Lung microvascular endothelial cell (primary cell): Measurements from ENCODE around the gene TCL1A. TPM values are rescaled to one million over a fixed set of nuclear protein-coding genes. Genes with fewer than 3 reads are reported as not detected.

Source experiments
- DNase-seq, 2 donors: peaks; one replicate each; pipeline versions ENCODE4 v3.0.0 to v3.0.0-alpha.2; 2010; ENCODE audit warnings: low read depth in 2 of 2
- total RNA-seq: library from RNA; depleted of rRNA; stranded (reverse); fragments of >200 nt; gene quantifications from 2 replicates; pipeline ENCODE4 v1.2.1, GENCODE V29; 2014

TCL1A gene
- total RNA-seq, 1 donor from 2014 or later: not detected

DNA sequence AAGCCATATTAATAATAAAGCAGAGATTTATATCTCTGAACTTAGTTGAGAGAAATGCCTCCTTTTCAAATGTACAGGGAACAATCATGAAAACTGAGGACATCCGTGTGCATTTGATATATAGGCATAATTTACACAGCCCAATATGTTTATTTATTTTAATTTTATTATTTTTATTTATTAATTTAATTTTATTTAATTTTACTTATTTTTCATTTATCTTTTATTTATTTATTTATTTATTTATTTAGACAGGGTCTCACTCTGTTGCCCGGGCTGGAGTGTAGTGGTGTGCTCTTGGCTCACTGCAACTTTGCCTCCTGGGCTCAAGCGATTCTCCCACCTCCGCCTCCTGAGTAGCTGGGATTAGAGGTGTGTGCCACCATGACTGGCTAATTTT is 8.4 kb downstream of the TCL1A start:
- DNase-seq: no peak

DNA sequence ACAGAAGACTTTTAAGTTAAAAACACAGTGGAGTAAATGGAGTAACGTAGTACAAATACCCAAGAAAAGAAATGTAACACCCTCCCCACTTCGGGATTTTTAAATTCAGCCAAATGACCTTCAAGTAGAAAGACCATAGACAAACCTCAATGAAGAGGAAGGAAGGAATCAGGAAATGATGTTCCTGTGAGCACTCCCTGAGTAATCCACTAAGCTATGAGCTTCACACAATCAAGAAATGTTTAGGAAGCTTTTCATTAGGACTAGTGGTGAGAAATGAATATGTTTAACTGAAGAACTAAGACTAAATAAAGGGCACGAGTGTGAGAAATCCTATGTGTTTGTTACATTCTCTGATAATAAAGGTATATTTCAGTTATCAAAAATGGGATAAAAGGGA is 10.1 kb downstream of the TCL1A start:
- DNase-seq: peak in 1 of 2 donors; percentile 17

DNA sequence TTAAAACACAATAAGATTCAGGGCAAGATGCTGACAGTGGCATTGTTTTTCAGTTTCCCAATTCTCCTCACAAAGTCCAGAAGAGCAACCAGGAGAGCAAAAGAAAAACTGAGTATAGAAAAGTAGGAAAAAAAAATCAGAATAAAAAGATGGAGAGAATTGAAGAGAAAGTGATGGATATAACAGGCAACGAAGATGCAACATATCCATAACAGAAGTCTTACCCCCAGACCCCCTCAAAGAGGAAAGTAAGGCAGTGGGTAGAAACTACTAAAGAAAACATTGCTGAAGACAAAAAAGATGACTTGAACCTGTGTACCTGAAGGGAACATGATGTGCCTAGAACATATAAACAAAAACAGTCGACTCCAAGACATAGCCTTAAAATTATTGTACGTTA is 10.6 kb downstream of the TCL1A start:
- no peak for DNase-seq

DNA sequence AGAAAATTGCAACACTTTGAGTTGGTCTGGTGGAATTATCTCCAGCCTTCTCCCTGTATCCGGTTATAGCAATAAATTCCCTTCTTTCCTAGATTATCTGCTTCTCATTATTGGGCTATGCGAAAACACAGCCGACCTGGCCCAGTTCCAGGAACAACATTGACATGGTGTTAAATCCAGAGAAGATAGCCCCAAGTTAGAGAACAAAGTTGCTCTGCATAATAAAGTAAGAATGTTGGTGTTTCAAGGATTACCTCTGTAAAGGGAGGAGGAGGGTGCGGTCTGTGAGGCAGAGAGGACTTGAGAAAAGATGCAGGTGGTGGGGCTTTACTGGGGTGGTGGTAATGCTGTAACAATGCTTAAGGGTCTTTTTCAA is 12.1 kb downstream of the TCL1A start:
- DNase-seq: peak in 1 of 2 donors; percentile 65

DNA sequence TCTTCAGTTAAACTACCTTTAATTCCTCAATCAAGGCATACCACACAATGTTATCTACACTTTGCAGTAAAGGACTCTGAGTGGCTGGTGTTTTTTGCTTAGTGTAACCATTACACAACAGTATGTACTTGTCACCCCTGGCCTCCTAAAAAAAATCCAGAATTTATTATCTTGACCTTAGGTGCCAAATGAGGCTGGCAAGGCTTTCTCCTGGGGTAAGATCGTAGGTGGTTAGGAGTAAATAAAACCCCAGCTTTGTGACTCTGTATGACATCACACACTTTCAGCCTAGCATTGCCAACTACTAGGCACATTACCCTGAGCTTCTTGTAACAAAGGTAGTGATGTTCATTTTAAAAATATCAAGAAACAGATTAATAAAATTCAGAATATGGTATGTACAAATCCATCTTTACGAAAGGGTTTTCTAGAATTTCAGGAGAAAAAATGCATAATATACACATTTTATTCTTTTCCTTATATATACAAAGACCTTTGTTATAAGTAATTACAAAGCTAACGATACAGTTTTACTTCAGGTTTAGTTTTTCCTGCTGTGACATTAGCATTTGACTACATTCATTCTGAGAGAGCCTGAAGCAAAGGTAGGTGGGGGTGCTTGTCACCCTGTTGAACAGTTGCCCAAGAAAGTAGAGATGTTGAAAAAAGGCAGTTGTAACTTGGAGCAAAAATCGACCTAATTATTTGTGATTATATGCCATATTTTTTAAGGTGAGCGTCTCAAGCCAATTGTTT is 13.5 kb downstream of the TCL1A start:
- DNase-seq: no peak

DNA sequence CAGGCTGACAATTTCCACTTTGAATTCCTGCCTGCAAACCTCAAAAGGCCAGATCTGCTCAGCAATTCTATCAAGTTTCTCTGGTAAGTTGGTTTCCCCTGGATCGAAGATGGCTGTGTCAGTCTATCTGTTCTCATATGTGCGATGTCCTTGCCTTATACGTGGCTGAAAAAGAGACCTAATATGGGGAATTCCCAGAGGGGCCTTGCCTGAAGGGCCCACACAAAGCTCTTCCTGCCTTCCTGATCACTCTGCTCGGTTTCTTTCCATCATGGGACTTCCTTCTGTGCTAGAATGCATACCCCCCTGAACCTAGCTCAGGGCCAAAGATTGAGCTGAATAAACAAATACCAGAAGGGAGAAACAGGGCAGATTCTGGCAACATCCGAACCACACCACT is 14.5 kb downstream of the TCL1A start:
- DNase-seq: peak in 1 of 2 donors; percentile 39

DNA sequence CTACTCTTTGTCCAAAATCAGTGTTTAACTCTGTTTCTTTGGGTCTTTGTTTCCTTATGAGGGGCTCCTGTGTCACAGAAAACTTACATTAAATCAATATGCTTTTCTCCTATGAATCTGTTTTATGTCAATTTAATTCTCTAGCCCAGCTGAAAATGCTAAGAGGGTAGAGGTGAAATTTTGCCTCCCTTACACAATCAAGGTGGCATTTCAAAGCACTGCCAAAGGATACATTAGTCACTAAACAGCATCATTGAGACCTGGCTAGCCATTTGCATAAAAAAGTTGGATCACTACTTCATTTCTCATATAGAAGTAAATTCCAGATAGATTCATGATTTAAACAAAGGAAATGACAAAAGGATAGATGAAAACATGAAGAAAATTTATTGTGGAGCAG is 15.6 kb downstream of the TCL1A start:
- no peak for DNase-seq

DNA sequence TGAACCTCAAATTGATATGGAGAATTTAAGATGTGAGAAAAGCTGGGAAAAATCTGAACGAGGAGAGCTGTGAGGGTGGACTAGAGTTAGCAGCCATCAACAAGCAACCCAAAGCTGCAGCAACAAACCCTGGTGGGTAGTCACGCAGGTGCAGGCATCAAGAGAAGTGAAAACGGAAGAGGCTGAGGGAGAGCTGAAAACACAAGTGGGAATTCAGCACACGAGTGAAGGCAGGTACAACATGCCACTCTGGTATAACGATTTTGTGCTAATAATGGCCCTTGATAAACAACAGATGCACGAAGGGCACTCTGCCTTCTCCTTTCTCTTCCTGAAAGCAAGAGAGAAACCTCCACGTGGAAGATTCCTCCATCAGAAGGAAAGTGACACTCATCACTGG is 16.2 kb downstream of the TCL1A start:
- DNase-seq: no peak

DNA sequence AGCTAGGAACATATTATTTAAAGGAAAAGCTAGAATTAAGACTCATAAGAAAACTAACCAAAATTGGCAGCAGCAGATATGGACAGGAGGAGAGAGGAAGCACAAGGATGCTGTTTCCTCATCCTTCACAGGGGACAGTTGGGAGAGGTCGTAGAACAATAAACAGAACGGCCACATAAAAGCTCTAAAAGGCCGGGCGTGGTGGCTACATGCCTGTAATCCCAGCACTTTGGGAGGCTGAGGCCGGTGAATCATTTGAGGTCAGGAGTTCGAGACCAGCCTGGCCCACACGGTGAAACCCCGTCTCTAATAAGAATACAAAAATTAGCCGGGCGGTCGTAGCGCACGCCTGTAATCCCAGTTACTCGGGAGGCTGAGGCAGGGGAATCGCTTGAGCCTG is 17.2 kb downstream of the TCL1A start:
- DNase-seq: peak in 1 of 2 donors; percentile 66

DNA sequence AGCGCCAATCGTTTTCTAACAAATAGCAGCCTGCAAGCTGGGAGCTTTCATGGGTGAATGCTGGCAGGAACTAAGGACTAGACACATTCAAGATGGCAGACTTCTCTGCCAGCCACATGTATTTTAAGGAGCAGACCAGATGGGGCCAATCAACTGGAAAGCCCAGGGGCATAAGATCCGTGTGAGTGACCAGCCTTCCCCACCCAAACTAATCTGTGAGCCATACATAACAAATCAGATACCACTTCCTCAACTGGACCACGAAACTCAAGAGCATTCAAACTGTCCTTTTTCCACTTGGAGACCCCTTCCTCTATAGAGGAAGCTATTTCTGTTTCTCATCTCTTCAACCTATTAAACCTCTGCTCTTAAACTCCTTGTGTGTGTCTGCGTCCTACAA is 18.0 kb downstream of the TCL1A start:
- no peak for DNase-seq

DNA sequence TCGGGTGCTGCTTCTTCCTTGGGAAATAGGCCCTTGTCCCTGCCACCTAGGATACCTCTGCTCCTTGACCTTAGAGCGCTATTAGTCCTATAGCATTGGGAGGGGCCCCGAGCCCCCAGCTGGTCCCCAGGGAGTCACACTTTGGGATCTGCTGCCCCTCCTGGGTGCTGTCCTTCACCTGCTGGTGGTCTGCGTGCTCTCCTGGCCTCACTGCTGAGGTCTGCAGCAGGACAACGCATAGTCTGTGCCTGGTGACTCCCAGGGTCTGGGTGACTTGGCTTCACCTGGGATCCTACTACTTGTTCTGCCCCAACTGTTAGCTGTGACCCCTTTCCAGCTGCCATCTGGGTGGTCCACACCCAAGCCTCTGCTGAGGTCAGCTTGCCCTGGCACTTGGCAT is 18.9 kb downstream of the TCL1A start:
- DNase-seq: no peak

DNA sequence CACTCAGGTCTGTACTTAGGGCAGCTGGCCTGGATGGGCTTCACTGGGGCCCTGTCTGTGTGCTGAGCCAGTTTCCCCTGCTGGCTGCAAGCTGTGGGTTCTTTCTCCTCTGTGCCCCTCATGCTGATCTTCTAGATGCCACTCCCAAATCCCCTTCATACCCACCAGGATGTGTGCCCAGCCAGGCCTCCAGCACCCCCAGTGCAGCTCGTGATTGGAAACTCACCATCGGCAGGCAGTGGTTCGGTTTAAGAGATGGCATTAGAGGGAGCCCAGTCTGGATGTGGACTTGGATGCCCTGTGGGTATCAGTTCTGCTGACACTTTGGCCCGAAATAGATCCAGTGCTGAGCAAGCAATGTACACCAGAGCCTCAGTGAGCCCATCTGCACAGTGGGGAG is 21.8 kb downstream of the TCL1A start:
- no peak for DNase-seq

DNA sequence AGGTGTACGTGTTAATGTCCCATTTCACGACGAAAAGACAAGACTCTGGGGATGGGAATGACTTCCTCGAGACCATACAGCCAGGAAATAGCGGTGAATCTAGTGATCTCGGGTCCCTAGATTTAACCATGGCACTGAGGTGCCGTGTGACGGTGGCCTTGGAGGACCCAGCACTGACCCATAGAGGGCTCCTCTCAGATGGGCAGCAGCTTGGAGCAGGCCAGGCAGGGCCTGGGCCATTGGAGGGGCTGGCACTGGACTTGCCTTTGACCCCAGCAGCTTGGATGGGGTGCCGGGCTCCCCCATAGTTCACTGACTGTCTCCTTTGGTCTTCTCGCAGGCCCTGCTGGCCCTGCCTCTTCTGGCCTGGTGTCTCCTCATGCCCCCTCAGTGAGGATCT is 22.3 kb downstream of the TCL1A start:
- no peak for DNase-seq

DNA sequence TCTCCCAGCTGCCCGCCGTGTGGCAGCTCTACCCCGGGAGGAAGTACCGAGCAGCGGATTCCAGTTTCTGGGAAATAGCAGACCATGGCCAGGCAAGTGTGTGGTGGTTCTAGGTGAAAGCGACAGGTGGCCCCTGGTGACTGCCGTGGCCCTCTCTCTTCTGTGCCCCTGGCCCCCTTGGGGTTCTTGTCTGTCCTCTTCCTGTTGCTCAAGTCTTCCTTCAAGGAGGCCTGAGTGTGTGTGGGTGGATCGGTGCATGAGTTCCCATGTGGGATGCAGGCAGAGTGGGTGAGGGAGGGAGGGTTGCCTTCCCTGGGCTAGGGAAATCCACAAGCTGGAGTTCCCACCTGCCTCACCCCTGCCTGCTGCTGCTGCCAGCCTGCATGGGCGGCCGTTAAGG is 23.1 kb downstream of the TCL1A start:
- no peak for DNase-seq

DNA sequence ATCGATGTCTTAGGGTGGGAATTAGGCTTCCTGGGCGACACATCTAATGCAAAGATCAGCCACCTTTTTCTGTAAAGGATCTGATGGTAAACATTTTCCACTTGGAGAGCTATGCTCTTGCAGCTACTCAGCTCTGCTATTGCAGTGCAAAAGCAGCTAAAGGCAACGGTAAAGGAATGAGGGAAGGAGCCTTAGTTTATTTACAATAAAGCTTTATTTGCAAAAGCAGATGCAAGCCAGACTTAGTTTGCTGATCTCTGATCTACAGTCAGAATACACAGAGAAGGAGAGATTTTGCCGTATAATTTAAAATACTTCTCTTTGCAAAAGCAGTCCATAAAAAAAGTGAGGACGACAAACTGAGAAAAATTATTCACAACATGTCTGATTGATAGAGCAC is 24.5 kb downstream of the TCL1A start:
- DNase-seq: no peak

DNA sequence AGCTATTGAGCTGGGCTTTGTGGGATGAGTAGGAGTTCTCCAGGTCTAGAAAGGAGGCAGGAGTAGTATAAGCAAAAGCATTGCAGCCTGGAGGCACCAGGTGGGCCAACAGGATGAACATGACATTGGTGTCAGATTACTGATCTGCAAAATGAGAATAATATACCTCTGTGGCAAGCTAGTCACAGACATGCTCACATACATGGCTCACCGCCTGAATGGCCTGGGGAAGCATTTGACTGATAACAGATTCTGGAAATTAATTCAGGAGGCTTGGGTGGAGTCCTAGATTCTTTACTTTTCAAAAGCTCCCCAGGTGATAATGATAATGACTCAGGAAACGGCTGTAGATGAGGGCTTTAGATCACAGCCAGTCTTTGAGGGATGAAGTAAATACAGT is 27.0 kb downstream of the TCL1A start:
- DNase-seq: no peak

DNA sequence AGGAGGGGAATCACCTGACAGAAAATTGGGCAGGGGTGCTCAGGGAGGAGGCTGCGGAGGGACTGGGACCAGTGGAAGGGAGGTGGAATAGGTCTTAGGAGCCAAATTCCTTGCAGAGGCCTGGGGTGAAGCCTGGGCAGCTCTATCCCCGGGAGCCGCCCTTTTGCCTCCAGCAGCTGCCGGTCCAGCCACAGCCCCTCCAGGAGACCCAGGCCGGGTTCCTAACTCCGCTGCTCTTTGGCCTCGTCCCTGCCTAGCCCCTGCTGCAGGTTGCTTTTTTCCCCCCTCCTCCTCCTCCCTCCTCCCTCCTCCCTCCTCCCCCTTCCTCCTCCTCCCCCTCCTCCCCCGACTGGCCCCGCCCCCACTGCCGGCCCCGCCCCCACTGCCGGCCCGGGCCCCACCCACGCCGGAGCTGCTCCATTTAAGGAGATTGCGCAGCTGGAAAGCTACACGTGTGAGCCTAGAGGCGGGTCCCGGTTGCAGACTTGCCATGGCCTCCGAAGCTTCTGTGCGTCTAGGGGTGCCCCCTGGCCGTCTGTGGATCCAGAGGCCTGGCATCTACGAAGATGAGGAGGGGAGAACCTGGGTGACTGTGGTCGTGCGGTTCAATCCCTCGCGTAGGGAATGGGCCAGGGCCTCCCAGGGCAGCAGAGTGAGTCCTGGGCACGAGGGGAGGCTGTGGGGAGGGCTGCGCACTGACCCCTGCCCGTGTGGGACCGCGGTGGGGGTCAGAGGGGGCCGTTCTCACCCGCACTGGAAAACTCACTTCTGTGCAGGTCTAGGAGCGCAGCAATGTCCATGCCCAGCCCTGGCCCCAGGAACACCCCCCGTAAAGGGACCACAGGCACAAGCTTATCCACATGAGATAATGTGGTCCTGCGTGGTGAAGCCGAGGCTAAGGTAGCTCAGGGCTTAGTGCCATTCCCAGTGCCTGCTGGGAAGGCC is 27.7 kb downstream of the TCL1A start, which contains the start of gene TCL1B:
TSS of gene TCL1B (plus strand) at position 449 of the 945 bp plus-strand sequence. CDS start at position 491, 42 bp downstream.
- no peak for DNase-seq

DNA sequence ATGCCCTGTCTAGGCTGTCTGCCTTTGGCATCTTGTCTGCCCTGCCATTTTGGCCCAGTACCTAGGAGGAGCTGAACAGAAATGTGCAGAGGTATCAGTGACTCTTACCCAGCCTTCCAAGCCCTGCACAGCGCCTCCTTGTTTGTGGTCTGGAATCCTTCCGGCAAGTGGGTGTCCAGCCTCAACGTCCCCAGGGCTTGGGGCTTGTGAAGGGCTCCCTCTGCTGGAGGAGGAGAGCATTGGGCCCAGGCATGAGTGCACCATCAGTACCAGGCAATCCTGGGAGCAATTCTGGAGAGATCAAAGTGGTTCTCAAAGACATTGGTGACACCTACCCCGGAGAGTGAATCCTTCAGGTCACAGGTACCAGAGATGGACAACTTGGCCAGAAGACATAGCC is 30.1 kb downstream of the TCL1A start:
- peak in 1 of 2 donors; percentile 12 for DNase-seq

DNA sequence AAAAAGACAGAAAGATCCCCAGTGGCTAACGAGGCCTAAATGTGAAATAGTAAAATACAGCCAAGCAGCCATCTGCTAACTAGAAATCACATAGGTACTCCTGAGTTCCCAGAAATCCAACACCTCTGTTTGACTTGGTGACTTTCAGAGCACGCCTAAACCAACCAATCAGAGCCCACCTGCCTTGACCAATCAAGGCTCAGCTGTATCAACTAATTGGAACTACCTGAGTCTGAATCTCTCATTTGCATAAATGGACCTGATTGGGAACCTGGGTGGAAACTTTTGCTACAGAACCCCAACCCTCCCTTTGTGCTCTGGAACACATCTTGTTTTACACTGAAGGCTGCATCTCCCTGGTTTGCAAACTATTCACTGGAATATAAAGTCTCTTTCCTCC is 32.8 kb downstream of the TCL1A start:
- no peak for DNase-seq

DNA sequence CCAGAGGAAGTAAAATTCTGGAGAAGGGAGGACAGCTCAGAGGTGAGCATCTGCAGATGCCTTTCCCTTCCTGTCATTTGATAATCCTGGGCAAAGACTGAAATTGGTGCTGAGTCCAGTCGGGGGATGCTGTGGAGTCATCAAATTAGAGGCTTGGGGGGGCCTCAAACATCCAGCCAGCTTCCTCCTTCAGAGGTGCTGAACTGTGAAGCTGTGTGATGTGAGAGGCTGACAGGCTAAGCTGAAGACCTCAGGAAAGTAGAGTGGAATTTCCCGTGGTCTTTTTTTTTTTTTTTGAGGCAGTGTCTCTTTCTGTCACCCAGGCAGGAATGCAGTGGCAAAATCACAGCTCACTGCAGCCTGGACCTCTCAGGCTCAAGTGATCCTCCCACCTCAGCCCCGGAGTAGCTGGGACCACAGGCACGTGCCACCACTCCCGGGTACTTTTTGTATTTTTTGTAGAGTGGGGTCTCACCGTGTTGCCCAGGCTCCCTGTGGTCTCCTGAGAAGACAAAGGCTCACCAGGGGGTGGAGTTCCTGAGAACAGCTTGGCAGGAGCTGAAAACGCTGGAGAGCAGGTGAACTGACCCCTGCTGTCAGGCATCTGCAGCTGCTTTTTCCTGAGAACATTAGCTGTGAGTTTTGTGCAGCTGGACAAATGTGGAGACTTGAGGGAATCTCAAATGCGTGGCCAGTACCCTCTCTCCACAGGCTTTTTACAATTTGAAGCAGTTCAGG is 33.8 kb downstream of the TCL1A start:
- DNase-seq: no peak

DNA sequence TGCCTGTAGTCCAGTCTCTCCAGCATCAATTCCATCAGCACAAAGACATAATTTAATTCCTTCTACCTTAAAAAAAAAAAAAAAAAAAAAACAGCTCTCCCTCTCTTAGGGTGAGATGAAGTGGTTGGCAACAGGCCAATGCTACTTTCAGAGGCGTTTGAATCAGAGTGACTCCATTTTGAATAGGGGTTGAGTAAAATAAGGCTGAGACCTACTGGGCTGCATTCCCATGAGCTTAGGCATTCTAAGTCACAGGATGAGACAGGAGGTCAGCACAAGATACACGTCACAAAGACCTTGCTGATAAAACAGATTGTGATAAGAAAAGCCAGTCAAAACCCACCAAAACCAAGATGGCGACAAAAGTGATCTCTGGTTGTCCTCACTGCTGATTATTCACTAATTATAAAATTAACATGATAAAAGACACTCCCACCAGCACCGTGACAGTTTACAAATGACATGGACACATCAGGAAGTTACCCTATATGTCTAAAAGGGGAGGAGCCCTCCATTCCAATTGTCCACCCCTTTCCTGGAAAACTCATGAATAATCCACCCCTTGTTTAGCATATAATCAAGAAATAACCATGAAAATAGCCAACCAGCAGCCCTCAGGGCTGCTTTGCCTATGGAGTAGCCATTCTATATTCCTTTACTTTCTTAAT is 34.6 kb downstream of the TCL1A start:
- no peak for DNase-seq
